Measurements from ENCODE around the gene IFNAR2. TPM values are rescaled to one million over a fixed set of nuclear protein-coding genes. Genes with fewer than 3 reads are reported as not detected.
"Not testable (repeated sequence)": the region's sequence is repeated elsewhere in the genome, so short reads cannot be mapped to it uniquely, and the experiment has no call there.

IFNAR2 gene
- total and polyA plus RNA-seq, 10 donors, result 20.4 to 124 (median 83.0) TPM

GRCh38 chr21:33236766-33237165, 7.0 kb downstream of the IFNAR2 start:
- intact Hi-C loops (cut with DNase I; ENCODE audit: low total_unique reads), result no loop called here
- Histone ChIP-seq H3K27me3 (replicated peaks in 1 of 7) (no peaks in the 10 kb centered on the region), H3K27ac (peak overlapping the region in 5 of 8 donors; percentile 20 to 78 (median 71)), H3K4me1 (peaks cover 30 to 100% (median 87%) of the 10 kb centered on the region in 6 donors), H3K36me3 (peaks cover 0 to 32% (median under 1%) of the 10 kb centered on the region in 6 donors), H3K9me3 (no peaks in the 10 kb centered on the region), H3K4me3 (no peak overlapping the region)
- TF ChIP-seq CTCF (IDR thresholded peaks at IDR 0.05 in 8 of 11, conservative IDR thresholded peaks at IDR 0.05 in 3 of 11) (no peak), POLR2A (IDR thresholded peaks at IDR 0.05) (no peak), POLR2AphosphoS5 (IDR thresholded peaks at IDR 0.05) (no peak)
- DNase-seq, result no peak
- 79 to 87% (median 87%) methylated on average over 2 of the region's 2 CpGs for WGBS, 5 donors

GRCh38 chr21:33237486-33237885, 7.7 kb downstream of the IFNAR2 start:
- DNase-seq, result no peak
- no peaks in the 10 kb centered on the region for H3K9me3 ChIP-seq
- H3K36me3 ChIP-seq, result peaks cover 0 to 39% (median 3%) of the 10 kb centered on the region in 6 donors
- peaks cover 29 to 98% (median 83%) of the 10 kb centered on the region in 6 donors for H3K4me1 ChIP-seq
- 78 to 89% (median 83%) methylated on average over 3 of the region's 3 CpGs for WGBS, 5 donors
- H3K27ac ChIP-seq, result peak overlapping the region; percentile 9 to 78 (median 55)
- H3K4me3 ChIP-seq, result no peak overlapping the region
- no peak for TF ChIP-seq CTCF (IDR thresholded peaks at IDR 0.05 in 8 of 11, conservative IDR thresholded peaks at IDR 0.05 in 3 of 11)
- no peak for TF ChIP-seq POLR2AphosphoS5 (IDR thresholded peaks at IDR 0.05)
- H3K27me3 ChIP-seq (replicated peaks in 1 of 7), result no peaks in the 10 kb centered on the region
- intact Hi-C loops (cut with DNase I; ENCODE audit: low total_unique reads), result no loop called here

- intact Hi-C loops (cut with DNase I; ENCODE audit: low total_unique reads), result no loop called here
- Histone ChIP-seq H3K4me3 (no peak overlapping the region), H3K4me1 (peaks cover 23 to 95% (median 77%) of the 10 kb centered on the region in 6 donors), H3K9me3 (no peaks in the 10 kb centered on the region), H3K36me3 (peaks cover 0 to 45% (median 7%) of the 10 kb centered on the region in 6 donors), H3K27ac (peak overlapping the region; percentile 16 to 78 (median 70)), H3K27me3 (replicated peaks in 1 of 7) (no peaks in the 10 kb centered on the region)
- TF ChIP-seq POLR2AphosphoS5 (IDR thresholded peaks at IDR 0.05), result no peak
- WGBS, 5 donors, result 66 to 73% (median 67%) methylated on average over 4 of the region's 4 CpGs
- no peak for DNase-seq
Observed at GRCh38 chr21:33238146-33238545, 8.4 kb downstream of the IFNAR2 start.

- H3K36me3 ChIP-seq, result peaks cover 0 to 51% (median 10%) of the 10 kb centered on the region in 6 donors
- TF ChIP-seq POLR2A (IDR thresholded peaks at IDR 0.05) (no peak), POLR2AphosphoS5 (IDR thresholded peaks at IDR 0.05) (no peak), CTCF (IDR thresholded peaks at IDR 0.05 in 8 of 11, conservative IDR thresholded peaks at IDR 0.05 in 3 of 11) (no peak)
- intact Hi-C loops (cut with DNase I; ENCODE audit: low total_unique reads), result no loop called here
- H3K4me3 ChIP-seq, result no peak overlapping the region
- H3K27me3 ChIP-seq (replicated peaks in 1 of 7), result no peaks in the 10 kb centered on the region
- peaks cover 17 to 95% (median 76%) of the 10 kb centered on the region in 6 donors for H3K4me1 ChIP-seq
- H3K27ac ChIP-seq, result peak overlapping the region; percentile 16 to 78 (median 70)
- WGBS, 5 donors, result 50 to 56% (median 54%) methylated on average over 7 of the region's 7 CpGs
- DNase-seq, result no peak
- H3K9me3 ChIP-seq, result no peaks in the 10 kb centered on the region
Observed at GRCh38 chr21:33238565-33239255, 9.0 kb downstream of the IFNAR2 start.

- H3K27me3 ChIP-seq (replicated peaks in 1 of 7); H3K9me3 ChIP-seq; intact Hi-C loops (cut with DNase I; ENCODE audit: low total_unique reads); H3K4me3 ChIP-seq; DNase-seq: not testable (repeated sequence)
- H3K27ac ChIP-seq, result peak overlapping the region in 6 of 8 donors; percentile 62 to 78 (median 72)
- H3K36me3 ChIP-seq, result peaks cover 0 to 59% (median 11%) of the 10 kb centered on the region in 6 donors
- H3K4me1 ChIP-seq, result peaks cover 9 to 95% (median 79%) of the 10 kb centered on the region in 6 donors
Observed at GRCh38 chr21:33239559-33240127, 9.9 kb downstream of the IFNAR2 start.

All from spleen (tissue), 11 donors.